GM18861 (cell line): ENCODE results near the gene TBL2.
A peak's percentile ranks its signal among the peaks of the same experiment; 100 is the strongest.
"Not testable (repeated sequence)": the region's sequence is repeated elsewhere in the genome, so short reads cannot be mapped to it uniquely, and the experiment has no call there.

Experiments
- ATAC-seq: cut with Tn5 transposase; IDR thresholded peaks from one replicate; pipeline ENCODE4 v1.9.1; 2021; ENCODE audit not compliant: unreplicated experiment

The TBL2 gene

DNA sequence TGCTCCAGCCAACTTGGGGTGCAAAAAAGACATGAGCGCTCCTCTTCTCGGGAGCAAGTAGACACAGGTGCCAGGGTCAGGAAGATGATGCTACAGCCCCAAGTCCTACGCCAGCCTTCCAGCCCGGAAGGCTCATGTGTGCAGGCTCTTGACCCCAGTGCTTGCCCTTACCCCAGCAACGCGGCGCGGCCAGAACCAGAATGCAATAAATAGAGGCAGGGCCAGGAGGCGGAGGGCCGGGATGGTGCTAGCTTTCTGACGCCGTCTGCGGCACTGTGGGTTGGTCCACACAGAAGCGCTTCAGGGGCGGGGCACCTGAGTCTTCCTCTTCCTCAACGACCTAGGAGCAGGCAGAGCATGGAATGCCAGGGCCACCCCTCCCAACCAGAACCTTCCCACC is 41.3 kb downstream of the TBL2 start:
- no peak for ATAC-seq

DNA sequence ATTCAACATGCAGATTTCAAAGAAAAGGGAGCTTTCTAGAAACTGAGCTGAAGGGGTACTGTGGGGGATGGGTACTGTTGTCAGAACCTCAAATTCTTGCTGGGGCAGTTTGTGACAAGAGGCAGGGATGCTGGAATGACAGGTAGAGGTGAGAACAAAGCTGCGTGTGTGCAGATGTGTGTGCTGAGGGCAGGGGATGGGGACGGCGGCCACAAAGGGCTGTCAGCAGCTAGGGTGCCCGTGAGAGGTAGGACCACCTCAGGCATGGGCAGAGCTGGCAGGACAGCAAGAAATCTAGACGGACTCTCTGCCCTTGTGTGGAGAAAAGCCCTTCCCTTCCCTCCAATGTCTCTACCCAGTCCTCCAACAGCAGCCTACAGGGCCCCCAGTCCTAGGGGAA is 41.9 kb downstream of the TBL2 start:
- ATAC-seq = no peak

- not testable (repeated sequence) for ATAC-seq
These were observed 42.5 kb downstream of the TBL2 start for GRCh38 chr7:73535918-73536317.

- ATAC-seq = no peak
These were observed 44.6 kb downstream of the TBL2 start for GRCh38 chr7:73533742-73534141.

- no peak for ATAC-seq
These were observed 46.2 kb downstream of the TBL2 start for GRCh38 chr7:73532224-73532623.

GRCh38 chr7:73530800-73531199 is 47.6 kb downstream of the TBL2 start:
- no peak for ATAC-seq

DNA sequence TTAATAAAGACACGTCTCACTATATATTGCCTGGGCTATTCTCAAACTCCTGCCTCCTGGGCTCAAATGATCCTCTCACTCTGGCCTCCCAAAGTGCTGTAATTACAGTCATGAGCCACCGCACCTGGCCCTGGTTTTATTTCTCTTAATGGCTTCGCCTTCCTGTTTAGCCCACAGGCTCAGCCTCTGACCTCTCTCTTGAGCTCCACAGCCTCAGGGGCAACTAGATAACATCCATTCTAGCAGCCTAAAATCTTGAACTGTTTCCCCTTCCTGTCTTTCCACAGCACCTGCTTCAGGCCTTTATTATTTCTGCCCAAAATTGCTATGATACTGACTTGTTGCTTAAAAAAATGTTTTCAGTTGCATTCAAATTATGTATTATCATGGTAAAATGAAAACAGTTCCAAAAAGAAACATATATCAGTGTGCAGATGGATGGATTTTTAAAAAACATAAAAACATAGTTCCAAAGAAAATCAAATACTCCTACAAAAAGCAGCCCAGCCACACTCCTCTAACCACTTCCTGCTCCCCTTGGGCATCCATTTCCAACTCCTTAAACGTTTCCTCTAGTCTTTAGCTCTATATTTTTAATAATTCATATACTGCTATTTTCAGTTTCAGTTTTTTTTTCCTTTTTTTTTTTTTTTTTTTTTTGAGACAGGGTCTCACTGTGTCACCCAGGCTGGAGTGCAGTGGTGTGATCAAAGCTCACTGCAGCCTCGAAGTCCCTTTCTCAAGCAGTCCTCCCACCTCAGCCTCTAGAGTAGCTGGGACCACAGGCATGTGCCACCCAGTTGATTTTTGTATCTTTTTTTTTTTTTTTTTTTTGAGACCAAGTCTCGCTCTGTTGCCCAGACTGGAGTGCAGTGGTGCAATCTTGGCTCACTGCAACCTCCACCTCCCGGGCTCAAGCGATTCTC is 51.2 kb downstream of the TBL2 start:
- ATAC-seq = no peak

GRCh38 chr7:73526158-73526494 is 52.3 kb downstream of the TBL2 start:
- ATAC-seq = not testable (repeated sequence)

- peak; percentile 76 for ATAC-seq
These were observed 56.1 kb downstream of the TBL2 start, which contains the start of gene BAZ1B for GRCh38 chr7:73522105-73522872. Gene BAZ1B, minus strand, starts transcription at chr7:73522293. Its CDS starts 360 bp downstream, at chr7:73521933.

DNA sequence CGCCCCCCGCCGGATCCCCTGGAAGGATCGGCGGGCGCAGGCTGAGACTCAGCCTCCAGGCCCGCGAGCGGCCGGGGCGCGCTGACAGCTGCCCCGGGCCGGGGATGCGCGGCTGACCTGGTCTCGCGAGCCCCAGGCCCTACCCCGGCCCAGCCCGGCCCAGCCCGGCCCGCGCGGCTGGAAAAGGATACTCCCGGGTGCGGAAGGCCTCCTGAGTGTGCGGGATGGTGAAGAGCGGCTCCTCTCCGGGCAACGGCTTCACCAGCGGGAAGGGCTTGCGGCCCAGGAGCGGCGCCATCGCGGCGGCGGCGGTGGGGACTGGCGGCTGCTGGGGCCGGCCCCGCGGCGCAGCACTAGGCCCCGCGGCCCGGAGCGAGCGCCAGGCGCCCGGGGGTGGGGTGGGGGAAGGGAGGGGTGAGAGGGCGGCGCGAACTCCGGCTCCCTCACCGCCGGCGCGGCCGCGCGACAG is 56.7 kb downstream of the TBL2 start:
- ATAC-seq = peak; percentile 21

DNA sequence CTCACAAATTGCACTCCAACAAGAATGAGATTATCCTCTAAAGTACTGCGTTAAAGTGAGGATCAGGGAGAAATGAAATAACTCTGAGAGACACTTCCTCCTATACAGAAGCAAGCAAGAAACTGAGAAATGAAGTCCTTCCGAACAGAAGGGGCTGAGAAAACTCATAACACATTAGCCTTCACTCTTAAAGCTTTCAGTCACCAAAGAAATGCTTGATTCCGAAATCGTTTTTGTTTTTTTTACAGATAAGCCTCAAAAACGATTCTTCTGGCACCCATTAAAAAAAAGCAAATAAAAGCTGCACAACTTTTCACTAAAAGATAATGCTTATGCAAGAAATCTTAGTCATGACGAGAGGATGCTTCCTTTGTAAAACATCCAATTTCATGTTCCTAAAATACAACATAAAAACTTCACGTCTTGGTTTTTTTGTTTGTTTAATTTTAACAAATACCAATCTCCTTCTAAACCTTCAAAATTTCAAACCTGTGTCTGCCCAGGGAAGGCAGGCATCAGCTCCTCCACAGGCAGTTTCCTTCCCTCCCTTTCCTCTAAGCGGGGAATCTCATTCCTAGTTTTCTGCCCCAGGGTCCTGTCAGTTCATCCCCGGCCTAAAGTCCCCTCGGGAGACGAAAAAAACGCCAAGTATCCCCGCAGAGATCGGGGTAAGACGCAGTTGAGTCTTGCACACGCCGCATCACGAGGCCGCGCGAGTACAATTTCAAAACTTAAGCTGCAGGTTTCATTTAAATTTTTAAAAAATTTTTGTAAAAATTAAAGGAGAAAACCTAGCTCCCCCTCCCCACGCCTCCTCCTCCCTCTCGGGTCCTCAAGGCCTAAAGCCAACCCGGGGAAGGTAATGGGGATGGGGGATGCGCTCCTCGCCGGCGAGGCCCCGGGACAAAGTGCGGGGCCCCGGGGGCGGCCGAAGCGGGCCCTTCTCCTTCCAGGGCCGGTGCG is 57.4 kb downstream of the TBL2 start:
- no peak for ATAC-seq

- ATAC-seq = no peak
These were observed 58.3 kb downstream of the TBL2 start for GRCh38 chr7:73519867-73520672.

GRCh38 chr7:73518470-73518869 is 59.9 kb downstream of the TBL2 start:
- no peak for ATAC-seq
